ENCODE measurements around the gene SPATA31C2.

Gene SPATA31C2

DNA sequence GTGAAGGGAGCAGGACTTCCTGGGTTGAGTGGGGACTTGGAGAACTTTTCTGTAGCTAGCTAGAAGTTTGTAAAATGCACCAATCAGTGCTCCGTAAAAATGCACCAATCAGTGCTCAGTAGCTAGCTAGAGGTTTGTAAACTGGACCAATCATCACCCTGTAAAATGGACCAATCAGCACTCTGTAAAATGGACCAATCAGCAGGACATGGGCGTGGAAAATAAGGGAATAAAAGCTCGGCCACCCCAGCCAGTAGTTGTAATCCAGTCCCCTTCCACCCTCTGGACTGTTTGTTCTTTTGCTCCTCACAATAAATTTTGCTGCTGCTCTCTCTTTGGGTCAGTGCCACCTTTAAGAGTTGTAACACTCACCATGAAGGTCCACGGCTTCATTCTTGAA lies 29.5 kb downstream of the SPATA31C2 start:
- H3K4me1 Mint-ChIP-seq (ENCODE audit: low read depth): no peaks in the 10 kb centered on the region
- H3K27me3 Mint-ChIP-seq (ENCODE audit: low read depth): peaks cover 32% of the 10 kb centered on the region
- H3K4me3 Mint-ChIP-seq: no peak overlapping the region
- no peaks in the 10 kb centered on the region for H3K36me3 Mint-ChIP-seq (ENCODE audit: low read depth)
- no peak overlapping the region for H3K27ac Mint-ChIP-seq
- H3K9me3 Mint-ChIP-seq: no peaks in the 10 kb centered on the region

GRCh38 chr9:88106492-88106891 lies 31.8 kb downstream of the SPATA31C2 start:
- no peaks in the 10 kb centered on the region for H3K36me3 Mint-ChIP-seq (ENCODE audit: low read depth)
- H3K4me3 Mint-ChIP-seq: no peak overlapping the region
- peaks cover 32% of the 10 kb centered on the region for H3K27me3 Mint-ChIP-seq (ENCODE audit: low read depth)
- H3K9me3 Mint-ChIP-seq: no peaks in the 10 kb centered on the region
- H3K4me1 Mint-ChIP-seq (ENCODE audit: low read depth): no peaks in the 10 kb centered on the region
- H3K27ac Mint-ChIP-seq: no peak overlapping the region

DNA sequence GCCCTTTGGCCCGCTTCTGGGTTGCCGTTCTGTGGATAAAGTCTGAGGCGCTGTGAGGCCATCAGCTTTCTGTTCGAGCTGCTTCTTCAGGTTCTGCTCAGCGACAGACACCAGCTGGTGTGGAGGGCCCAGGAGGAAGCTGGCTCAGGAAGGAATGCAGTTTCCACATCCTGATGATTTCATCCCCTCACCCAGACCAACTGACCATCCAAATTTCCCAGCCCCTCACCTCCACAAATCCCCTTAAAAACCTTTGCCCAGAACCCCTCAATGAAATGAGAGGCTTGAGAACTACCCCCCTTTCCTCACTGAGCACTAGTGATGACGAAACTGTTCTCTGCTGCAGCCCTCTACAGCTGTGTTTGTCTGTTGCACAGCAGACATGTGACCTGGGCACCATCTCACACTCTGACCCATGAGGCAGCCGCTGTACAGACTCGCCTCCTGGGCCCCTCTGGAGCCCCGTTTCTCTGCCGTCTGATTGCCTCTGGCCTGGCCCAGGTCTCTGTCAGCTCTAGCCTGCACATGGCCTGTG lies 45.4 kb downstream of the SPATA31C2 start:
- no peaks in the 10 kb centered on the region for H3K4me1 Mint-ChIP-seq (ENCODE audit: low read depth)
- H3K36me3 Mint-ChIP-seq (ENCODE audit: low read depth): no peaks in the 10 kb centered on the region
- no peaks in the 10 kb centered on the region for H3K27me3 Mint-ChIP-seq (ENCODE audit: low read depth)
- H3K27ac Mint-ChIP-seq: no peak overlapping the region
- no peak overlapping the region for H3K4me3 Mint-ChIP-seq
- H3K9me3 Mint-ChIP-seq: no peaks in the 10 kb centered on the region

GRCh38 chr9:88090151-88090581 lies 48.1 kb downstream of the SPATA31C2 start:
- no peak overlapping the region for H3K4me3 Mint-ChIP-seq
- no peaks in the 10 kb centered on the region for H3K4me1 Mint-ChIP-seq (ENCODE audit: low read depth)
- no peaks in the 10 kb centered on the region for H3K27me3 Mint-ChIP-seq (ENCODE audit: low read depth)
- H3K9me3 Mint-ChIP-seq: no peaks in the 10 kb centered on the region
- no peaks in the 10 kb centered on the region for H3K36me3 Mint-ChIP-seq (ENCODE audit: low read depth)
- no peak overlapping the region for H3K27ac Mint-ChIP-seq

GRCh38 chr9:88087906-88088305 lies 50.4 kb downstream of the SPATA31C2 start:
- no peaks in the 10 kb centered on the region for H3K4me1 Mint-ChIP-seq (ENCODE audit: low read depth)
- H3K9me3 Mint-ChIP-seq: no peaks in the 10 kb centered on the region
- H3K4me3 Mint-ChIP-seq: no peak overlapping the region
- H3K27ac Mint-ChIP-seq: no peak overlapping the region
- no peaks in the 10 kb centered on the region for H3K27me3 Mint-ChIP-seq (ENCODE audit: low read depth)
- no peaks in the 10 kb centered on the region for H3K36me3 Mint-ChIP-seq (ENCODE audit: low read depth)

DNA sequence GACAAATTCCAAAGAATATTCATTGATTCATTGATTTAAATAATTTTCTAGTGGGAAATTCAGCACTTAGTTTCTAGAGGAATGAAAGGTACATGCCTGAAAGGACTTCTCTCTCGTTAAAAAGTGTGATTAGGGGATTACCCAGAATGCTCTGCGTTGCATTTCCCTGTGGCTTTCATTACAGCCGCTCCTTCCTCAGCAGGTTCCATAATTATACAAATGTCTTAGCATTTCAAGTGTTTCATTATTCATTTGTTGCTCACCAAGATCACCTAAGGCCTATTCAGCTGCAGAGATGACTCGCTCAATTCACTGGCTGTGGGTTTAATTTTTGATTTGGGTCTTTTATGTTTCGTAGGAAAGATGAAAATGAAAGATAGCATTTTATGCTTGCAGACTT lies 52.8 kb downstream of the SPATA31C2 start:
- Mint-ChIP-seq H3K4me3 (no peak overlapping the region), H3K4me1 (ENCODE audit: low read depth) (no peaks in the 10 kb centered on the region), H3K27me3 (ENCODE audit: low read depth) (no peaks in the 10 kb centered on the region), H3K27ac (no peak overlapping the region), H3K36me3 (ENCODE audit: low read depth) (no peaks in the 10 kb centered on the region), H3K9me3 (no peaks in the 10 kb centered on the region)

- Mint-ChIP-seq H3K9me3 (no peaks in the 10 kb centered on the region), H3K4me1 (ENCODE audit: low read depth) (no peaks in the 10 kb centered on the region), H3K27ac (no peak overlapping the region), H3K4me3 (no peak overlapping the region), H3K36me3 (ENCODE audit: low read depth) (no peaks in the 10 kb centered on the region), H3K27me3 (ENCODE audit: low read depth) (no peaks in the 10 kb centered on the region)
Measured at GRCh38 chr9:88084357-88085183, 53.7 kb downstream of the SPATA31C2 start.

Data from T-helper 1 cell treated with Interleukin-12 subunit alpha and Interleukin-12 subunit beta and Interleukin-4 antibody, amounts not matched to agents 30 μg/mL and 1 μg/mL, for 36 hours (primary cell).